Stimulated activated CD8-positive, alpha-beta memory T cell treated with anti-CD3 and anti-CD28 coated beads, Interleukin-7, amount 100 ng/mL, for 1 hour (primary cell): ENCODE measurements around the gene PLA2G4B.

Experiments
- DNase-seq, 2 donors: peaks; one replicate each; pipeline ENCODE4 v3.0.0-alpha.2; 2020; ENCODE audit warnings: low read depth in 2 of 2

The PLA2G4B gene

GRCh38 chr15:41850482-41851166 lies 12.0 kb downstream of the PLA2G4B start:
- no peak for DNase-seq

DNA sequence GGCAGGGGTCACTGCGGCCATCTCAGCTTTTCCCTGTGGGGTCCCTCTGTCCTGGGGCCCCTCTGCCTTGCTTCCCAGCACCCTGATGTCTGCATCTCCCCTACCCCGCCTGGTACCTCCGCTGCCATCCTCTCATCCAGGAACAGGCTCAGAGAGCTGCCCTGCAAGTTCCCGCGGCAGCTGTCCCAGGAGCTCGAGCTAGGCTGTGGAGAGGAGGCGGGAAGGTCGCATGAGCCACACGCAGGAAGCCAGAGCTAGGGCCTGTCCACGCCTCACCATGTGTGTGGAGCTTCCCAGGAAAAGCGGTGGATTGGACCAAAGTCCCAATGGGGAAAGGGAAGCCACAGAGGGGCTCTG lies 12.5 kb downstream of the PLA2G4B start:
- DNase-seq, result no peak

DNA sequence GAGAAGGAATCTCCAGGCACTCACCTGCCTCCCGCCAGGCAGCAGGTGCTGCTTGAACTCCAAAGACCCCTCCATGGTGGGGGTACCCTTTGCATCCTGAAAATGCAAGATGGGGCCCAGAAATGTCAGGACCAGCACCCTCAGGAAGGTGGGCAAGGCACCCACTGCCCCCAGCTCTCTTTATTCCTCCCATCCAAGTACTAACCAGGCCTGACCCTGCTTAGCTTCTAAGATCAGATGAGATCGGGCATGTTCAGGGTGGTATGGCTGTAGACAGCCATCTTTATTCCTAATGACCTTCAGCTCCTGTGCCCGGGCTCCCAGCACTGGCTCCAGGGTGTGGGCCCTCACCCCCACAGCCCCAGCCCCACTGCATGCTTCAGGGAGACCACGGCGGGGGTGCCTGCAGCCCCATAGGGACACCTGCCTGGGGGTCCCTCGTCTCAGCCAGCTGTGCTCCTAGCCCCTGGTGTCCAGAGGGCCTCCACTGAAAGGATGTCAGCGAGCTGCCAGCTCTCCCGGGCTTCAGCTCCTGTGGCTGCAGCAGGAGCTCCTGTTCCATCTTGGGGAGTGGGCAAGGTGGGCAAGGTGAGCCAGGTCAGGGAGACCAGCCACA lies 13.2 kb downstream of the PLA2G4B start:
- DNase-seq, result no peak

- no peak for DNase-seq
These were observed 14.3 kb downstream of the PLA2G4B start for GRCh38 chr15:41852736-41853590.

GRCh38 chr15:41853831-41854230 lies 15.2 kb downstream of the PLA2G4B start:
- no peak for DNase-seq

DNA sequence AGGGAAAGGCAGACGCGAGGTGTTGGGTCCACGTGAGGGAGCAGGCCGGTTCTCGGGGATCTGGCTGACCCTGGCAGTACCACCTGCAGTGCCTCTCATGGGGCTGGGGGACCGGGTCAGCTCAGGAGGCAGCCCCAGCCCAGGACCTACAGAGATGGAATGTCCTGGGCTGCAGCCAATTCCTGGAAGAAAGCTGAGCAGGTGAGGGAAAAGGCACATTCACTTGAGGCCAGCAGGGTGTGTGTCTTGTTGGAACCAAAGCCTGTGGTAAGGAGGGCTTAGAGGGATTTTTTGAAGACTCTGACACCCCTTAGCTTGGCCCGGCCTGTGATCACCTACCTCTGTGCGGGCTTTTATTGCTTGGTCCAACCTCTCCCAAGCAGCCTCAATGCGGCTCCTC lies 15.8 kb downstream of the PLA2G4B start:
- no peak for DNase-seq

GRCh38 chr15:41855261-41855961 lies 16.8 kb downstream of the PLA2G4B start:
- DNase-seq, result no peak

GRCh38 chr15:41856262-41856661 lies 17.6 kb downstream of the PLA2G4B start:
- no peak for DNase-seq

DNA sequence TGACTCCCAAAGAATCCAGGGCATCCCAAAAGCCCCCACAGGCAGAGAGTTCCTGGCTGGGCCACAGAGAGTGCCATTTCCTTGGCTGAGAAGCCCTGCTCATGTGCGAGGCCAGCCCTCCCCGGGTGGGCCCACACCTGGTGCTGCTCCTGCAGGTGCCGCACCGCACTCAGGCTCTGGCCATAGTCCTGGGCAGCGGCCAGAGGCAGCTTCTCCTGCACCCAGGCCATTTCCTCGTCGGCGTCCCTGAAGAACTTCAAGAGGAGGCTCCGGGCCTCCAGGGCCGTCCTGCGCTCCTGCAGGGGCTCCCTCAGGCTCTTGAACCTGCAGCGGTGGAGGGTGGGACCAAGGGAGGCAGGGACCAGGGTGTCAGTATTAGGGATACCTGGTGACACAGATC lies 18.1 kb downstream of the PLA2G4B start:
- no peak for DNase-seq

GRCh38 chr15:41857316-41857715 lies 18.7 kb downstream of the PLA2G4B start:
- DNase-seq, result no peak

- no peak for DNase-seq
These were observed 20.1 kb downstream of the PLA2G4B start for GRCh38 chr15:41858756-41859155.

DNA sequence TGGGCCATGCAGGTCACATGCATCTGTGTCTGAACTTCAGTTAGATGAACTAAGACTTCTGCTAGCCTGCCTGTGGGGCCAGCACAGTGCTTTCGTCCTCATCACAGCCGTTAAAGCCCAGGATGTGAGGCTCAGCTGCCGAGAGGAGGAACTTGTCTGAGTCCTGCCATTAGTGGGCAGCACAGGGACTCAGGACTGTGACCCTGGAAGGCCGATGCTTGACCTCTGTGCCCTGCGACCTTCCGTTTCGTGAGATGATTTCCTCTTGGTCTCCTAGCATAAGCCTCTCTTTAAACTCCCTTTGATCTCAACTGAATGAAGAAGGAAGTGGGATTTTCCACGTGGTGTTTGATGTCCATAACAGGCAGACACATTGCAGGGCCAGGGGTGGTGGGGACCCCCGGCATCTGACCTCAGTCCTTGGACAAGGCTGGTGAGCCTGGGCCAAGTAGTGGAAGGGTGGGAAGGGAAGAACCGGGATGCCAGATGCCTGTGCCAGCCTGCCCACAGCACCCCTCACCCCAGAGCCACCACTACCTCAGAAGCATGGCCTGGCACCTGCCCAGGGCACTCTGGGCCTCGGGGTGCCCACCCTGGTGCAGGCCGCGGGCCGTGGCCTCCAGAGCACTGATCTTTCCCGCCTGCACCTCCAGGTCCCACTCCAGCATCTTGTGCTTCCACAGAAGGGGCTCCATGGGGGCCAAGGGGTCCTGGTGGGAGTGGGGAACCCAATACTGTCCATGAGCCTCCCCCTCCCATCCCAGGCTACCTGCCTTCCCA lies 21.6 kb downstream of the PLA2G4B start:
- no peak for DNase-seq

DNA sequence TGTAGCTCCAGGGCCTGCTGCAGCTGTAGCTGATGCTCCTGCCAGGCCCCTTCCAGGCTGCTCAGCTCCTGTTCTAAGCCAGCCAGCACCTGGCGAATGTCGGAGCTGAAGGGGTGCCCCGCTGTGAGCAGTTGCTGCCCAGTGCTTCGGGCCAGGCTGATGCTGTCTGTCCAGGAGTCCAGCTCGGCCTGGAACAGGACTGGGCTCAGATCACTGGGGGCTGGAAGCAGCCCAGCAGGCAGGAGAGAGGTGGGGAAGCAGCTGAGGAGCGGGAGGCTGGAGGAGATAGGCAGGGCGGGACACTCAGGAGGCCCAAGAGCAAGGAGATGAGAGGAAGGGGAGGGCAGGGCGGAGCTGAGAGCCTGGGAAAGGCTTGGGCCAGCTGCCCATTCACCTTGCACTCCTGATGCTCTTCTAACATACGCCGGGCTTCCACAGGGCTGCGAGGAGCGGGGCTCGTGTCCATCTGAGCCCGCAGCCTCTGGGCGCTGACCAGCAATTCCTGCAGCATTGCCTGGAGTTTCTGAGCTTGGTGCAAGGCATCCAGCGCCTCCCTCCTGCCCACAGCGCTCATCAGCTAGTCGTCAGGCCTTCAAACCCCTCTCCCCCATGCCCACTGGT lies 23.2 kb downstream of the PLA2G4B start:
- DNase-seq, result no peak

GRCh38 chr15:41862515-41863116 lies 24.0 kb downstream of the PLA2G4B start:
- no peak for DNase-seq

DNA sequence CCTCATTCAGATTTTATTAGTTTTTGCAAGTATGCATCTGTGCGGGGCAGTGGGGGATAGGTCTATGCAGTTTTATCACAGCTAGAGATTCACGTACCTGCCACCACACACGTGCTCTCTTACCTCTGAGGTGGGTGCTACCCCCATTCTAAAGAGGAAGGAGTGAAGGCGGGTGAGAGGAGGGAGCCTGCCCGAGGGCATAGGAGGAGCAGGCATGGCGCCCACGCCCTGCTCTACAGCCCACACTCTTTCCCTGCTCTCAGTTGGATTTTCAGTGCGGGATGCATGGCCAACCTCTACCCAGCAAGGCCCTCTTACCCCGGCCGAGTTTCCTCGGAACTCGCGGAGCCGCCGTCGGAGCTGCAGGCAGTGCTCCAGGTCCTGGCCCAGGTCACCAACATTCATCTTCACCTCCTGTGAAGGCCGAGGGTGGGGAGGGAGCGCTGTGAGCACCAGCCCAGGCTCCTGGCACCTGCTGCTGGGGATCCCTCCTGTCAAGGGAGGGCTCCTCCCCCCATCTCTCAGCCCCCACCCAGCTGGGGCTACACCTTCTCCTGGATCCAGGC lies 26.9 kb downstream of the PLA2G4B start:
- DNase-seq, result no peak

- no peak for DNase-seq
These were observed 27.6 kb downstream of the PLA2G4B start for GRCh38 chr15:41866263-41866703.

DNA sequence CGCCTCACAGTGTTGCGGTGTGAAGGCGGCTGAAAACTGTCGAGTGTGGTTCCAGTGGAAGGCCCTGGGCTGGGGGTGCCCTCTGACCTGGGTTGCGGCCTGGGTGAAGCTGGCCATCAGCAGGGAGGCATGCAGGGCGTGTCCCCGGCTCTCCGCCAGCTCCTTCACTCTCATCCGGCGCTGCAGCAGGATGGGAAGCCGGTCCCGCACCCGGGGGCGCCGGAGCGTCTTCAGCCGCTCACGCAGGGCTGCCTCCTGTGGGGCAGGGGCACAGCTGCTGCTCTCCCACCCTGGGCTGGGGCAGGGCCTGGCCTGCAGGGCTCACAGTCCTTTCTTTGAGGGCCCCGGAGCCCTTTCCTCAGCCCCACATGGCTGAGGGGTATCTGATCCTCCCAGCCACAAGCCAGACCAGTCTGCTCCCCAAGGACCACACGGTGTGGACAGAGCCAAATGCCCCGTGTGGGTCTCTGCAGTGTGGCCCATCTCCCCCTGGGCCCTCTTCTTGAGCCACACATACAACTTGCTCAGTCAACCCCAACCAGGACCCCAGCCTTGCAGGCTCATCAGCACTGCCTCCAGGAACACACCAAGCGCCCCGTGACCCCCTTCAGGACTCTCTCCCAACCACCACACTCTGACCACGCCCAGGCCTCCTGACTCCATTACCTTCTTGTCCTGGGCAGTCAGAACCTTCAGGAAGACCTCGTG lies 28.4 kb downstream of the PLA2G4B start:
- no peak for DNase-seq

GRCh38 chr15:41868321-41868720 lies 29.7 kb downstream of the PLA2G4B start:
- DNase-seq, result no peak
